ENCODE measurements around the gene PROB1. TPM values are rescaled to one million over a fixed set of nuclear protein-coding genes. Genes with fewer than 3 reads are reported as not detected.

PROB1 gene
- total and polyA plus RNA-seq, 7 donors = 15.2 to 86.7 (median 42.3) TPM

- DNase-seq (peak in 1 of 2 donors; percentile 45), ATAC-seq (no peak)
- Histone ChIP-seq H3K36me3 (ENCODE audit: insufficient read depth in 1 of 2, low read depth in 1 of 2) (peaks cover 0 to 18% of the 10 kb centered on the region in 2 donors), H3K27ac (peak overlapping the region; percentile 100), H3K4me1 (peaks cover 26% of the 10 kb centered on the region), H3K4me3 (peak overlapping the region; percentile 93), H3K27me3 (ENCODE audit: insufficient read depth in 3 of 3, low read length in 2 of 3) (no peaks in the 10 kb centered on the region), H3K9me3 (no peaks in the 10 kb centered on the region)
- intact Hi-C loops (cut with DNase I) = no loop called here
- TF ChIP-seq CTCF (IDR thresholded peaks at IDR 0.05) = no peak
- 55 to 66% (median 62%) methylated on average over 8 of the region's 8 CpGs for WGBS, 3 donors
Observed at GRCh38 chr5:139396691-139397090, 1.8 kb upstream of the PROB1 start.

GRCh38 chr5:139395844-139396640, 1.1 kb upstream of the PROB1 start:
- H3K27ac ChIP-seq = peak overlapping the region; percentile 100
- H3K9me3 ChIP-seq = no peaks in the 10 kb centered on the region
- H3K4me1 ChIP-seq = peaks cover 33% of the 10 kb centered on the region
- TF ChIP-seq CTCF (IDR thresholded peaks at IDR 0.05) = no peak
- intact Hi-C loops (cut with DNase I) = no loop called here
- 30 to 39% (median 36%) methylated on average over 8 of the region's 8 CpGs for WGBS, 3 donors
- ATAC-seq = peak; percentile 70 to 76 (median 74)
- no peaks in the 10 kb centered on the region for H3K27me3 ChIP-seq (ENCODE audit: insufficient read depth in 3 of 3, low read length in 2 of 3)
- DNase-seq = peak; percentile 79 to 89
- H3K4me3 ChIP-seq = peak overlapping the region; percentile 93
- peaks cover 0 to 18% of the 10 kb centered on the region in 2 donors for H3K36me3 ChIP-seq (ENCODE audit: insufficient read depth in 1 of 2, low read depth in 1 of 2)

DNA sequence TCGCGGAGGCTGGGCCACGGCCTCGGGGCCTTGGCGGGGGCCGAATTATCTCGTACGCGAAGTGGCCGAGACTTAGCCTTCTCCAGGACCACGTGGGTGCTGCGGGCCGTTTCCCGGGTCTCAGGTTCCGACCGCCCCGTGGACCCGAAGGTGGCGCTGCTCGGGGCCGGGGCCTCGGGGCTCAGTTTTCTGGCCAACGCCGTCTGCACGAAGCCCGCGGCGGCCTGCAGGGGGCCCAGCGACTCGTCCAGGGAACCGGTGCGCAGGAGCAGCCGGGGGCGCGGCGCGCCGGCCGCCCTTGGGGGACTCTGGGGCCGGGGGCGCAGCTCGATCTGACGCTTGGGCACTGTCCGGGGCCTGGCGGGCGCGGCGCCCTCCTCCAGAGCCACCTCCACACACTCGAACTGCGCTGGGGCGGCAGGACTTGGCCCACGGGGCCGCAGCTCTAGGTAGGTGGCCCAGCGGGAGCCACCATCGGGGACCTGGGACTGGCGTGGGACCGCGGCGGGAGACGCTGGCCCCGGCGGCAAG, 716 bp downstream of the PROB1 start:
- Histone ChIP-seq H3K9me3 (no peaks in the 10 kb centered on the region), H3K4me3 (peak overlapping the region; percentile 93), H3K27me3 (ENCODE audit: insufficient read depth in 3 of 3, low read length in 2 of 3) (no peaks in the 10 kb centered on the region), H3K4me1 (peaks cover 46% of the 10 kb centered on the region), H3K36me3 (ENCODE audit: insufficient read depth in 1 of 2, low read depth in 1 of 2) (peaks cover 0 to 10% of the 10 kb centered on the region in 2 donors), H3K27ac (peak overlapping the region; percentile 100)
- WGBS, 3 donors = 0 to 1% (median 1%) methylated on average over 46 to 62 of the region's 62 CpGs
- DNase-seq (peak; percentile 81 to 92), ATAC-seq (peak; percentile 50 to 63 (median 56))
- peak; percentile 52 for TF ChIP-seq CTCF (IDR thresholded peaks at IDR 0.05)
- intact Hi-C loops (cut with DNase I) = loop anchor here in 1 of 2 donors (5.0 kb wide), 1 partner anchor 52 kb away; the partner anchor contains the start of gene PAIP2

- Histone ChIP-seq H3K9me3 (no peaks in the 10 kb centered on the region), H3K4me1 (peaks cover 52% of the 10 kb centered on the region), H3K4me3 (peak overlapping the region; percentile 93), H3K27ac (peak overlapping the region; percentile 100), H3K36me3 (ENCODE audit: insufficient read depth in 1 of 2, low read depth in 1 of 2) (peaks cover 0 to 10% of the 10 kb centered on the region in 2 donors), H3K27me3 (ENCODE audit: insufficient read depth in 3 of 3, low read length in 2 of 3) (no peaks in the 10 kb centered on the region)
- no peak for TF ChIP-seq CTCF (IDR thresholded peaks at IDR 0.05)
- WGBS, 3 donors = 10 to 19% (median 14%) methylated on average over 49 of the region's 49 CpGs
- ATAC-seq (no peak), DNase-seq (no peak)
- intact Hi-C loops (cut with DNase I) = loop anchor here in 1 of 2 donors (5.0 kb wide), 1 partner anchor 51 kb away; the partner anchor contains the start of gene PAIP2
Observed at GRCh38 chr5:139393497-139394122, 1.3 kb downstream of the PROB1 start.

All from psoas muscle (tissue), 8 donors.